HG03457 (cell line): ENCODE results near the gene ARCN1.

Source experiments
- ATAC-seq: cut with Tn5 transposase; IDR thresholded peaks from one replicate; pipeline ENCODE4 v1.9.1; 2021; ENCODE audit warnings: moderate number of reproducible peaks; ENCODE audit not compliant: unreplicated experiment

Gene ARCN1

GRCh38 chr11:118635237-118635591 is 63.0 kb downstream of the ARCN1 start:
- no peak for ATAC-seq

- ATAC-seq: no peak
These were observed 63.4 kb downstream of the ARCN1 start for GRCh38 chr11:118635642-118636041.

GRCh38 chr11:118636569-118637290 is 64.5 kb downstream of the ARCN1 start:
- no peak for ATAC-seq

- no peak for ATAC-seq
These were observed 66.5 kb downstream of the ARCN1 start for GRCh38 chr11:118638726-118639125.

- no peak for ATAC-seq
These were observed 67.7 kb downstream of the ARCN1 start for GRCh38 chr11:118639899-118640298.

- ATAC-seq: no peak
These were observed 68.3 kb downstream of the ARCN1 start for GRCh38 chr11:118640332-118641154.

- no peak for ATAC-seq
These were observed 69.3 kb downstream of the ARCN1 start for GRCh38 chr11:118641397-118642019.

- ATAC-seq: no peak
These were observed 71.2 kb downstream of the ARCN1 start for GRCh38 chr11:118643142-118643994.

GRCh38 chr11:118643995-118644345 is 71.8 kb downstream of the ARCN1 start:
- ATAC-seq: no peak

GRCh38 chr11:118644496-118644895 is 72.3 kb downstream of the ARCN1 start:
- no peak for ATAC-seq

GRCh38 chr11:118645066-118645715 is 73.0 kb downstream of the ARCN1 start:
- no peak for ATAC-seq

GRCh38 chr11:118646393-118646792 is 74.2 kb downstream of the ARCN1 start:
- no peak for ATAC-seq

- ATAC-seq: no peak
These were observed 76.1 kb downstream of the ARCN1 start for GRCh38 chr11:118648291-118648690.

- ATAC-seq: no peak
These were observed 77.7 kb downstream of the ARCN1 start for GRCh38 chr11:118649941-118650340.

- ATAC-seq: no peak
These were observed 78.2 kb downstream of the ARCN1 start for GRCh38 chr11:118650366-118650765.

GRCh38 chr11:118651820-118652219 is 79.6 kb downstream of the ARCN1 start:
- no peak for ATAC-seq
